OCI-LY3 (cell line): Measurements from ENCODE around the gene ZNF467.

Experiments used
- EZH2phosphoT487 ChIP-seq: fragments of 200-600 bp; shearing (Covaris generic); IDR thresholded peaks from 2 replicates; pipeline ENCODE4 v1.6.1; 2018; ENCODE audit warnings: antibody characterized with exemption, mixed run types, low read depth
- TF ChIP-seq, protein P1 (sequence below): fragments of 200-600, 300-600 bp; sonication (generic); IDR thresholded peaks from 2 replicates; pipeline ENCODE4 v1.5.1; 2014; ENCODE audit warnings: antibody characterized with exemption, low read length, low read depth

DNA sequence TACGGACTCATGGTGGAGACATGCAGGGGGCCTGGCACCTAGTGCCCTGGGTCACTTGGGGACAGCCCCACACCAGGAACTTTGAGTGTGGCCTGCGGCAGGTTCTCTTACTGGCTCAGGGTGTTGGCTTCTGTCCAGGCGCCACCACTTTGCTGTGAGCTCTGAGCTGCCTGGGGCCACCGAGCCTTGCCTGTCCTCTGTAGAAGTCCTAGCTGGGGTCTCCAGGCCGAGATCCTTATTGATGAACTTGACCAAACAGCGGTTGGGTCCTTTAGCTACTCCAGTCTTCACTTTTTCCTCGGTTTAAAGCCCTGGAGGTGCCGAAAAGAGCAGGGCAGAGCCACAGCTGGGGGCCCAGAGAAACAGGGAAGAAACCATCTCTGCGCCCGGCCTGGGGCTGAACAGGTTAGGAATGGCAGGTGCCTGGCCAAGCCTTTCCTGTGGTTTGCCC is 41.3 kb downstream of the ZNF467 start:
- TF ChIP-seq, protein P1, sequence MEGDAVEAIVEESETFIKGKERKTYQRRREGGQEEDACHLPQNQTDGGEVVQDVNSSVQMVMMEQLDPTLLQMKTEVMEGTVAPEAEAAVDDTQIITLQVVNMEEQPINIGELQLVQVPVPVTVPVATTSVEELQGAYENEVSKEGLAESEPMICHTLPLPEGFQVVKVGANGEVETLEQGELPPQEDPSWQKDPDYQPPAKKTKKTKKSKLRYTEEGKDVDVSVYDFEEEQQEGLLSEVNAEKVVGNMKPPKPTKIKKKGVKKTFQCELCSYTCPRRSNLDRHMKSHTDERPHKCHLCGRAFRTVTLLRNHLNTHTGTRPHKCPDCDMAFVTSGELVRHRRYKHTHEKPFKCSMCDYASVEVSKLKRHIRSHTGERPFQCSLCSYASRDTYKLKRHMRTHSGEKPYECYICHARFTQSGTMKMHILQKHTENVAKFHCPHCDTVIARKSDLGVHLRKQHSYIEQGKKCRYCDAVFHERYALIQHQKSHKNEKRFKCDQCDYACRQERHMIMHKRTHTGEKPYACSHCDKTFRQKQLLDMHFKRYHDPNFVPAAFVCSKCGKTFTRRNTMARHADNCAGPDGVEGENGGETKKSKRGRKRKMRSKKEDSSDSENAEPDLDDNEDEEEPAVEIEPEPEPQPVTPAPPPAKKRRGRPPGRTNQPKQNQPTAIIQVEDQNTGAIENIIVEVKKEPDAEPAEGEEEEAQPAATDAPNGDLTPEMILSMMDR: no peak
- no peak for TF ChIP-seq EZH2phosphoT487
